Sigmoid colon (tissue), 7 donors: Measurements from ENCODE around the gene COL12A1. TPM values are rescaled to one million over a fixed set of nuclear protein-coding genes. Genes with fewer than 3 reads are reported as not detected.

Experiments
- DNase-seq: peaks from one replicate; pipeline ENCODE4 v3.0.0-alpha.2; 2019
- H3K27ac ChIP-seq, 4 donors: fragments of 200-600 bp; sonication (generic); one replicate each; pipeline ENCODE4 v1.5.1; 2016 to 2019; ENCODE audit warnings: mild to moderate bottlenecking in 1 of 4
- H3K27me3 ChIP-seq, 3 donors: fragments of 200-600 bp; sonication (generic); one replicate each; pipeline ENCODE4 v1.5.1; 2019; ENCODE audit warnings: mild to moderate bottlenecking in 1 of 3
- H3K36me3 ChIP-seq, 4 donors: fragments of 200-600 bp; sonication (generic); one replicate each; pipeline ENCODE4 v1.5.1; 2016 to 2019
- H3K4me1 ChIP-seq, 4 donors: fragments of 200-600 bp; sonication (generic); one replicate each; pipeline ENCODE4 v1.5.1; 2017 to 2019
- H3K4me3 ChIP-seq, 4 donors: fragments of 200-600 bp; sonication (generic); one replicate each; pipeline ENCODE4 v1.5.1; 2017 to 2019; ENCODE audit warnings: mild to moderate bottlenecking in 2 of 4, moderate library complexity in 1 of 4
- H3K9me3 ChIP-seq, 4 donors: fragments of 200-600 bp in 3 of 4; sonication (generic) in 3 of 4; one replicate each; pipeline versions ENCODE4 v1.5.1 to v1.6.1; 2013 to 2019
- EP300 ChIP-seq, 4 donors: sonication (generic); formaldehyde crosslinking; IDR thresholded peaks; one replicate each; pipeline ENCODE4 v1.6.1; 2017; ENCODE audit warnings: antibody characterized with exemption in 4 of 4
- POLR2A ChIP-seq, 2 donors: fragments of 450-650 bp; IDR thresholded peaks; one replicate each; pipeline ENCODE4 v1.6.1; 2016; ENCODE audit warnings: antibody characterized with exemption in 2 of 2, mild to moderate bottlenecking in 2 of 2, moderate library complexity in 2 of 2
- POLR2AphosphoS5 ChIP-seq, 4 donors: sonication (generic); formaldehyde crosslinking; IDR thresholded peaks; one replicate each; pipeline ENCODE4 v1.6.1; 2017; ENCODE audit warnings: antibody characterized with exemption in 4 of 4
- WGBS, 2 donors: extraction: QIAGEN DNeasy Blood & Tissue Kit; methylation state at CpG; one replicate each; pipeline ENCODE4 v1.1.7; 2013; 5-methylcytosine and 5-hydroxymethylcytosine counted together
- intact Hi-C: fragments of 100-400 bp; cut with DNase I; formaldehyde crosslinking; loops from one replicate; pipeline ENCODE4 v1.15.1; 2023
- polyA plus RNA-seq, 3 donors: library from polyadenylated mRNA; stranded (reverse); fragments of 200-250 nt; gene quantifications; one replicate each; pipeline ENCODE4 v1.2.3, GENCODE V29; 2013
- total RNA-seq, 4 donors: library from RNA; depleted of rRNA; stranded (reverse); fragments of >200 nt; gene quantifications; one replicate each; pipeline ENCODE4 v1.1.0, GENCODE V29; 2016
- TF ChIP-seq, protein P1 (sequence below), 4 experiments: fragments of 450-650 bp in 3 of 4; fragments of 200-600 bp in 1 of 4; IDR thresholded peaks; one replicate each; pipeline ENCODE4 v1.5.1; 2016 to 2019; ENCODE audit warnings: antibody characterized with exemption in 4 of 4, mild to moderate bottlenecking in 3 of 4, moderate library complexity in 2 of 4
- donor health status: healthy with polysubstance abuse.
- donor health status: Bipolar disorder and iron deficiency.
- donor health status: healthy.

Gene COL12A1
- total and polyA plus RNA-seq, 7 donors, result 2.1 to 328 (median 129) TPM

DNA sequence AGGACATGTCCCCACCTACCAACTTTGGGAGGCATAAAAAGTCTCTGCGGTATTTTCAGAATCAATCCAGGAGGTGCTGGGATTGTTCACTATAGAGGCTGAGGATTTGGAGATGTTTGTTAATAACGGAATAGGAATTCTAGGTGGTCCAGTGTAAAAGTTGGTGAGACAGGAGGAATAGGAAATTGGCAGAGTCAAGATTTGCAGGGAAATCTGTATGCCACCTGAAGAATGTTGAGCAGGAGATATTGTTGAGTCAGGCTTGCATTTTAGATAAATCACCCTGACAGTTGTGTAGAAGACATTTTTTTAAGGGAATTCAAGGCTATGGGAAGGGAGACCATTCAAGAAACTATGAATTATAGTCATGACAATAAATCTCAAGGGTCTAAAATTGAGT lies 124.8 kb downstream of the COL12A1 start:
- no peak for DNase-seq
- 94% methylated on average over 2 of the region's 2 CpGs for WGBS, 2 donors
- no peaks in the 10 kb centered on the region for H3K27me3 ChIP-seq
- H3K4me1 ChIP-seq, result peaks cover 0 to 19% (median 7%) of the 10 kb centered on the region in 4 donors
- intact Hi-C loops, result no loop called here
- H3K36me3 ChIP-seq, result no peaks in the 10 kb centered on the region
- H3K27ac ChIP-seq, result no peak overlapping the region
- no peak overlapping the region for H3K4me3 ChIP-seq
- no peaks in the 10 kb centered on the region for H3K9me3 ChIP-seq
- no peak for TF ChIP-seq POLR2AphosphoS5 (IDR thresholded peaks at IDR 0.05)
- TF ChIP-seq POLR2A (IDR thresholded peaks at IDR 0.05), result no peak
- TF ChIP-seq, protein P1, sequence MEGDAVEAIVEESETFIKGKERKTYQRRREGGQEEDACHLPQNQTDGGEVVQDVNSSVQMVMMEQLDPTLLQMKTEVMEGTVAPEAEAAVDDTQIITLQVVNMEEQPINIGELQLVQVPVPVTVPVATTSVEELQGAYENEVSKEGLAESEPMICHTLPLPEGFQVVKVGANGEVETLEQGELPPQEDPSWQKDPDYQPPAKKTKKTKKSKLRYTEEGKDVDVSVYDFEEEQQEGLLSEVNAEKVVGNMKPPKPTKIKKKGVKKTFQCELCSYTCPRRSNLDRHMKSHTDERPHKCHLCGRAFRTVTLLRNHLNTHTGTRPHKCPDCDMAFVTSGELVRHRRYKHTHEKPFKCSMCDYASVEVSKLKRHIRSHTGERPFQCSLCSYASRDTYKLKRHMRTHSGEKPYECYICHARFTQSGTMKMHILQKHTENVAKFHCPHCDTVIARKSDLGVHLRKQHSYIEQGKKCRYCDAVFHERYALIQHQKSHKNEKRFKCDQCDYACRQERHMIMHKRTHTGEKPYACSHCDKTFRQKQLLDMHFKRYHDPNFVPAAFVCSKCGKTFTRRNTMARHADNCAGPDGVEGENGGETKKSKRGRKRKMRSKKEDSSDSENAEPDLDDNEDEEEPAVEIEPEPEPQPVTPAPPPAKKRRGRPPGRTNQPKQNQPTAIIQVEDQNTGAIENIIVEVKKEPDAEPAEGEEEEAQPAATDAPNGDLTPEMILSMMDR (IDR thresholded peaks at IDR 0.05), result no peak
- TF ChIP-seq EP300 (IDR thresholded peaks at IDR 0.05), result no peak

DNA sequence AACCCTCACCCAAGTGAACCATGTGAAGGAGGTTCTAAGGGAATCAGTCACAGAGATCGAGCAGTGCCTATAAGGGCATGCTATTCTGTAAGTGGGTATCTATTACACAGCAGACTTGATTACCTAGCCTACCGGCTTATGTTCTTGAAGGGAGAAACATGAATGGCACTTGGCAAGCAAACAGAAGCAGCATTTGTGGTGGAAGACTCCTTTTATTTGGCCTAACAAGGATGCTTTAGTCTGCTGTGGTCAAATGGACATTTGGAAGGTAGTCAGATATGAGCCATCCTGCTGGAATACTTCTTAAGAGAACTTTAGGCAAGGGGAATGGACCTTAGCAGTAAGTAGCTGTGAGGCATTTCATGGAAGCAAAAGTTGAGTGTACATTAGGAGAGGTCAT lies 126.3 kb downstream of the COL12A1 start:
- Histone ChIP-seq H3K27ac (no peak overlapping the region), H3K4me1 (peaks cover 0 to 6% (median 2%) of the 10 kb centered on the region in 4 donors), H3K4me3 (no peak overlapping the region), H3K36me3 (no peaks in the 10 kb centered on the region), H3K9me3 (no peaks in the 10 kb centered on the region), H3K27me3 (no peaks in the 10 kb centered on the region)
- no peak for DNase-seq
- intact Hi-C loops, result no loop called here
- WGBS, 2 donors, result 89 to 90% methylated on average over 2 of the region's 2 CpGs
- TF ChIP-seq EP300 (IDR thresholded peaks at IDR 0.05), result no peak
- no peak for TF ChIP-seq POLR2A (IDR thresholded peaks at IDR 0.05)
- TF ChIP-seq, protein P1 (IDR thresholded peaks at IDR 0.05), result no peak
- no peak for TF ChIP-seq POLR2AphosphoS5 (IDR thresholded peaks at IDR 0.05)

DNA sequence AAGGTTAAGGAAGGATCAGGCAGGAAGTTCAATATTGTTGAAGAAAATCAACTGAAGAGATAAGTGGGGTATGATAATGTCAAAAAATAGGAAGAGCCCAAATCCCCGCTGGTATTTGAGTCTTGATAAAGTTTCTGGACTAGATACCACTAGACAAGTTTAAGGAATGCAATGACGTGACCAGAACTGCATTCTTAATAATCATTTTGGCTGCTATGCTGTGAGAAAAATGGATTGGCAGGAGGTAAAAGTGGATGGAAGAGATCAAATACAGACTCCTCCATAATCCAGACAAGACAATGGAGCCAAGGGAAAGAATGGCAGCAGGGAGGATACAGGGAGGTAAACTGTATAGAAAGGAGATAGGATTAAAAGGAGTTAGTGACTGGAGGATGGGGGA lies 128.2 kb downstream of the COL12A1 start:
- TF ChIP-seq EP300 (IDR thresholded peaks at IDR 0.05) (no peak), POLR2AphosphoS5 (IDR thresholded peaks at IDR 0.05) (no peak), POLR2A (IDR thresholded peaks at IDR 0.05) (no peak)
- TF ChIP-seq, protein P1 (IDR thresholded peaks at IDR 0.05), result no peak

DNA sequence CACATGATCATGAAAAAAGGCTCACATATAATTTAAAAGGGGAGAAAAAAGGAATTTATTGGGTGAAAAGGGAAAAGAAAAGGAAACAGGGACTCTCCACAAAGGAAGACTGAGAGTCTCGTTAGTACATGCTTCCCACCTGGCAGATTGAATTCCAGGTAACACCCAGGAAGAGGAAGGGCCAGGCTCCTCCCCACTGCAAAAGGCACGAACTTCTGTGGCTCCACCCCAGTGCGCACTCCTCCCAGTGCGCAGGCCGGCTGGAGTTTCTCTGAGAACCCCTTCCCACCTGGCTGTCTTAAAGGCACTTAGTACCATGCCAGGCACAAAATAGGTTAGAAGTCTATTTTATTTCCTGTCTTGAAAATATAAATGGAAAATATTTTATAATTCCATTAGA lies 129.8 kb downstream of the COL12A1 start:
- Histone ChIP-seq H3K4me3 (no peak overlapping the region), H3K36me3 (no peaks in the 10 kb centered on the region), H3K27ac (no peak overlapping the region), H3K4me1 (no peaks in the 10 kb centered on the region), H3K27me3 (no peaks in the 10 kb centered on the region), H3K9me3 (no peaks in the 10 kb centered on the region)
- DNase-seq, result no peak
- WGBS, 2 donors, result 77 to 80% methylated on average over 5 of the region's 5 CpGs
- TF ChIP-seq POLR2AphosphoS5 (IDR thresholded peaks at IDR 0.05), result no peak
- TF ChIP-seq, protein P1 (IDR thresholded peaks at IDR 0.05), result no peak
- no peak for TF ChIP-seq POLR2A (IDR thresholded peaks at IDR 0.05)
- TF ChIP-seq EP300 (IDR thresholded peaks at IDR 0.05), result no peak
- intact Hi-C loops, result no loop called here

More for the DNA sequence above, 128.2 kb downstream of the COL12A1 start:
- intact Hi-C loops, result no loop called here
- WGBS, 2 donors, result 76 to 81% methylated on average over 2 of the region's 2 CpGs
- Histone ChIP-seq H3K36me3 (no peaks in the 10 kb centered on the region), H3K4me1 (no peaks in the 10 kb centered on the region), H3K27me3 (no peaks in the 10 kb centered on the region), H3K27ac (no peak overlapping the region), H3K9me3 (no peaks in the 10 kb centered on the region), H3K4me3 (no peak overlapping the region)
- DNase-seq, result no peak

DNA sequence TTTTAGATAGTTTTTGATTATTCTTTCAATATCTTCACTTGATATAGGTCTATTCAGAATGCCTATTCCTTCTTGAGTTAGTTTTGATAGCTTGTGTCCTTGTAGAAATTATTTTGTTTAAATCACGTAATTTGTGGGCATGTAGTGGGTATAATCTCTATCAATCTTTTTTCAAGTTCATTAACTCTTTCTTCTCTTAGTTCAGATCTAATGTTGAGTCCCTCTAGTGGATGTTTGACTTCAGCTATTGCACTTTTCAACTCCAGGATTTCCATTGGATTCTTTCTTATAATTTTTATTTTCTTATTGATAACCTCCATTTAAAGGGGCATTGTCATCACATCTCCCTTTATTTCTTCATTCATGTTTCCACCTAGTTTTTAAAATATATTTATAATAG lies 135.6 kb downstream of the COL12A1 start:
- H3K4me3 ChIP-seq, result no peak overlapping the region
- H3K4me1 ChIP-seq, result no peaks in the 10 kb centered on the region
- intact Hi-C loops, result no loop called here
- H3K27ac ChIP-seq, result no peak overlapping the region
- WGBS, 2 donors, result 83 to 92% methylated on average over 1 of the region's 1 CpG
- no peak for TF ChIP-seq POLR2AphosphoS5 (IDR thresholded peaks at IDR 0.05)
- H3K9me3 ChIP-seq, result no peaks in the 10 kb centered on the region
- no peak for DNase-seq
- H3K36me3 ChIP-seq, result no peaks in the 10 kb centered on the region
- H3K27me3 ChIP-seq, result no peaks in the 10 kb centered on the region
